Activated B cell treated with CpG ODN at 0.5 μM for 24 hours (primary cell): ENCODE data around the gene PPP2R2B. TPM values are rescaled to one million over a fixed set of nuclear protein-coding genes. Genes with fewer than 3 reads are reported as not detected.

Source experiments
- ATAC-seq: fragments of 200-7000 bp; cut with Tn5 transposase; one replicate; pipeline ENCODE4 v1.10.0; 2021; ENCODE audit warnings: low read depth, mild to moderate bottlenecking, moderate library complexity
- CTCF ChIA-PET: fragments of 350-600 bp; sonication (Branson Sonifier 250); formaldehyde crosslinking; loops from one replicate; lab custom pipeline; 2021; ENCODE audit warnings: antibody characterized with exemption; lab: Charles Lee
- POLR2A ChIA-PET: fragments of 350-600 bp; sonication (Branson Sonifier 250); formaldehyde crosslinking; loops from one replicate; lab custom pipeline; 2021; ENCODE audit warnings: antibody characterized with exemption; lab: Charles Lee
- DNase-seq: peaks from one replicate; pipeline ENCODE4 v3.0.0; 2022
- H3K27ac Mint-ChIP-seq: one replicate; pipeline ENCODE4 v1.8.0; 2020; ENCODE audit warnings: mixed read lengths
- H3K27me3 Mint-ChIP-seq: one replicate; pipeline ENCODE4 v1.8.0; 2021; ENCODE audit warnings: mixed read lengths
- H3K36me3 Mint-ChIP-seq: one replicate; pipeline ENCODE4 v1.8.0; 2021; ENCODE audit warnings: low read depth, mixed read lengths
- H3K4me1 Mint-ChIP-seq: one replicate; pipeline ENCODE4 v1.8.0; 2021; ENCODE audit warnings: mixed read lengths
- H3K4me3 Mint-ChIP-seq: one replicate; pipeline ENCODE4 v1.8.0; 2020; ENCODE audit warnings: mild to moderate bottlenecking, mixed read lengths
- H3K9me3 Mint-ChIP-seq: one replicate; pipeline ENCODE4 v1.8.0; 2020; ENCODE audit warnings: mixed read lengths
- intact Hi-C: fragments of 100-400 bp; cut with micrococcal nuclease; formaldehyde crosslinking; loops from one replicate; pipeline ENCODE4 v1.15.1; 2024
- total RNA-seq: library from RNA; stranded (reverse); gene quantifications from 2 replicates; pipeline ENCODE4 v1.2.3, GENCODE V29; 2022
- TF ChIP-seq, protein P1 (sequence below): fragments of 200-600 bp; IDR thresholded peaks from one replicate; pipeline ENCODE4 v1.8.0; 2022; ENCODE audit warnings: antibody characterized with exemption, mild to moderate bottlenecking

PPP2R2B gene
- total RNA-seq, 1 donor from 2014 or later: not detected

DNA sequence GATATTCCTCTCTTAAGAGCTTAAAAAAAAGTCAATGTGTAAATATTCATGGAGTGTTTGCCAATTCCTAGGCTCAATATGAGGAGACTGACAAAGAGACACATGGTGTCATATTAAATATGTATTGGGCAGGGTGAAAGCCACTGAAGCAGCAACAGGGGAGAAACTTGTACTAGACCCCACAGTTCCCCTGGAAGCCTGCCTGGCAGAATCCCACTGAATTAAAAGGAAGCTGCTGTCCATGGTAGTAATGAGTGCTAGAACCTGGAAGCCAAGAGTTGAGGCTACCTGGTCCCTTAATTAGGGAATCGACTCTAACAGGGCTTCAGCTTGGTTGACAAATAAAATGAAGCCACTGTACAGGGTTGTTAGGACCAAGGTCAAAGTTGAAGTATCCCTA is 233.2 kb downstream of the PPP2R2B start:
- no peaks in the 10 kb centered on the region for H3K27me3 Mint-ChIP-seq
- no peak for ATAC-seq
- H3K36me3 Mint-ChIP-seq: no peaks in the 10 kb centered on the region
- ChIA-PET POLR2A (no interaction called here), CTCF (no interaction called here)
- DNase-seq: no peak
- no peak overlapping the region for H3K27ac Mint-ChIP-seq
- TF ChIP-seq, protein P1, sequence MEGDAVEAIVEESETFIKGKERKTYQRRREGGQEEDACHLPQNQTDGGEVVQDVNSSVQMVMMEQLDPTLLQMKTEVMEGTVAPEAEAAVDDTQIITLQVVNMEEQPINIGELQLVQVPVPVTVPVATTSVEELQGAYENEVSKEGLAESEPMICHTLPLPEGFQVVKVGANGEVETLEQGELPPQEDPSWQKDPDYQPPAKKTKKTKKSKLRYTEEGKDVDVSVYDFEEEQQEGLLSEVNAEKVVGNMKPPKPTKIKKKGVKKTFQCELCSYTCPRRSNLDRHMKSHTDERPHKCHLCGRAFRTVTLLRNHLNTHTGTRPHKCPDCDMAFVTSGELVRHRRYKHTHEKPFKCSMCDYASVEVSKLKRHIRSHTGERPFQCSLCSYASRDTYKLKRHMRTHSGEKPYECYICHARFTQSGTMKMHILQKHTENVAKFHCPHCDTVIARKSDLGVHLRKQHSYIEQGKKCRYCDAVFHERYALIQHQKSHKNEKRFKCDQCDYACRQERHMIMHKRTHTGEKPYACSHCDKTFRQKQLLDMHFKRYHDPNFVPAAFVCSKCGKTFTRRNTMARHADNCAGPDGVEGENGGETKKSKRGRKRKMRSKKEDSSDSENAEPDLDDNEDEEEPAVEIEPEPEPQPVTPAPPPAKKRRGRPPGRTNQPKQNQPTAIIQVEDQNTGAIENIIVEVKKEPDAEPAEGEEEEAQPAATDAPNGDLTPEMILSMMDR: no peak
- no peaks in the 10 kb centered on the region for H3K4me1 Mint-ChIP-seq
- intact Hi-C loops: no loop called here
- no peak overlapping the region for H3K4me3 Mint-ChIP-seq
- no peaks in the 10 kb centered on the region for H3K9me3 Mint-ChIP-seq

DNA sequence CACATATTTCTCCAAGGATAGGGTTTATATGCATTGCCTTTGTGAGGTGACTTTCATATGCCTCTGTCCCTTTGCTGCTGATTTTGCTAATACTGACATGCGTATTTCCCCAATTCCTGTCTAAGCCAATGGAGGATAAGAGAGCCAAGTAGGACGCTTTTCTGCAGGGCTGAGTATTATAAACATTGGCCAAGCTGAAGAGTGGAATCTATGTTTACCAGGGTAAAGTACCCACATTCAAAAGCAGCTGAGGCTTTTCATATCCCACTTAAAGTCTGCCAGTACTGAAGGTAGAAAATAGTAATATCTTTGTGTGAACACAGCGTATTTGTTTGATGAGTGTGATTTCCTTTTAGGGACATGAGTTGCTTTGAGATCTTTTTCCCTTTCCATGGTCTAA is 233.7 kb downstream of the PPP2R2B start:
- Mint-ChIP-seq H3K4me1 (no peaks in the 10 kb centered on the region), H3K4me3 (no peak overlapping the region), H3K9me3 (no peaks in the 10 kb centered on the region), H3K36me3 (no peaks in the 10 kb centered on the region), H3K27me3 (no peaks in the 10 kb centered on the region), H3K27ac (no peak overlapping the region)
- DNase-seq: no peak
- CTCF ChIA-PET: no interaction called here
- POLR2A ChIA-PET: no interaction called here
- TF ChIP-seq, protein P1: no peak
- intact Hi-C loops: no loop called here
- ATAC-seq: no peak

- Mint-ChIP-seq H3K9me3 (no peaks in the 10 kb centered on the region), H3K36me3 (no peaks in the 10 kb centered on the region), H3K27me3 (no peaks in the 10 kb centered on the region), H3K27ac (no peak overlapping the region), H3K4me3 (no peak overlapping the region), H3K4me1 (no peaks in the 10 kb centered on the region)
- ATAC-seq (no peak), DNase-seq (no peak)
- intact Hi-C loops: no loop called here
- ChIA-PET CTCF (no interaction called here), POLR2A (no interaction called here)
- TF ChIP-seq, protein P1: no peak
Measured at GRCh38 chr5:146643776-146644175, 234.8 kb downstream of the PPP2R2B start.

DNA sequence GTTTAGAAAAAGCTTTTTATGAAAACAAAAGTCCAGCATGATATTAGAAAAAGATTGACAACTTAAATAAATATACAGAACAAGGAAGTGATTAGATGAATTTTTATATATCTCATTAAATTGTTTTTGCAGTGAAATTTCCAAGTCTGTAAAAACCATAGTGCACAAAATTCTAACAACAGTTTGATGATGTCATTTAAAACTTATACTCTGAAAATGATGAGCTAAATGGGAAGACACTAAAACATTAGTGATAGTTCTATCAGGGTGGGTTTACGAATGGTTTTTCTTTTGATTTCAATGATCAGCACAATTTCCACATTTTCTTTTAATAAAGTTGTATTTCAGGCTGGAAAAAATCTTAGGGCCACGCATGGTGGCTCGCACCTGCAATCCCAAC is 236.1 kb downstream of the PPP2R2B start:
- ChIA-PET CTCF (no interaction called here), POLR2A (no interaction called here)
- H3K4me1 Mint-ChIP-seq: no peaks in the 10 kb centered on the region
- no peak overlapping the region for H3K27ac Mint-ChIP-seq
- intact Hi-C loops: no loop called here
- TF ChIP-seq, protein P1: no peak
- DNase-seq (no peak), ATAC-seq (no peak)
- H3K27me3 Mint-ChIP-seq: no peaks in the 10 kb centered on the region
- no peaks in the 10 kb centered on the region for H3K9me3 Mint-ChIP-seq
- no peaks in the 10 kb centered on the region for H3K36me3 Mint-ChIP-seq
- no peak overlapping the region for H3K4me3 Mint-ChIP-seq

DNA sequence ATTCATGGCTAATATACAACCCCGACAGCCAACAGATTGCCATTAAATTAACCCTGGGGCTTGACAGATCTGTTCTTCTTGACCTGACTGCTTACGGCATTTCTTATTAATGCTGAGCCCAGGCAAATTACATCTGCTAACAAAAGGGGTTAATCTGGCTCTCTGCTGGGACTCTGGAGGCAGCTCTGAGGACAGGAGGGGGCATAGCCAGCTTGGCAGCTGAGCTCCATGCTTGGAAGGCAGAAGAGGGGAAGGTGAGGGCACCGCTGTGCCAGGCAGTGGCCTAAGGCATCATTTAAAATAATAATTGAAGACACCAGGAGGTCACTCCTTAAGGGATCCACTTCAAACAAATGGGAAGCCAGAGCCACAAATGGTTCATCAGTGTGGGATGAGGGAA is 236.6 kb downstream of the PPP2R2B start:
- TF ChIP-seq, protein P1: no peak
- H3K4me1 Mint-ChIP-seq: no peaks in the 10 kb centered on the region
- H3K4me3 Mint-ChIP-seq: no peak overlapping the region
- H3K27me3 Mint-ChIP-seq: no peaks in the 10 kb centered on the region
- no peaks in the 10 kb centered on the region for H3K9me3 Mint-ChIP-seq
- ATAC-seq (no peak), DNase-seq (no peak)
- ChIA-PET POLR2A (no interaction called here), CTCF (no interaction called here)
- no peaks in the 10 kb centered on the region for H3K36me3 Mint-ChIP-seq
- intact Hi-C loops: no loop called here
- H3K27ac Mint-ChIP-seq: no peak overlapping the region
